ENCODE data around the gene ZNF530.

The ZNF530 gene

DNA sequence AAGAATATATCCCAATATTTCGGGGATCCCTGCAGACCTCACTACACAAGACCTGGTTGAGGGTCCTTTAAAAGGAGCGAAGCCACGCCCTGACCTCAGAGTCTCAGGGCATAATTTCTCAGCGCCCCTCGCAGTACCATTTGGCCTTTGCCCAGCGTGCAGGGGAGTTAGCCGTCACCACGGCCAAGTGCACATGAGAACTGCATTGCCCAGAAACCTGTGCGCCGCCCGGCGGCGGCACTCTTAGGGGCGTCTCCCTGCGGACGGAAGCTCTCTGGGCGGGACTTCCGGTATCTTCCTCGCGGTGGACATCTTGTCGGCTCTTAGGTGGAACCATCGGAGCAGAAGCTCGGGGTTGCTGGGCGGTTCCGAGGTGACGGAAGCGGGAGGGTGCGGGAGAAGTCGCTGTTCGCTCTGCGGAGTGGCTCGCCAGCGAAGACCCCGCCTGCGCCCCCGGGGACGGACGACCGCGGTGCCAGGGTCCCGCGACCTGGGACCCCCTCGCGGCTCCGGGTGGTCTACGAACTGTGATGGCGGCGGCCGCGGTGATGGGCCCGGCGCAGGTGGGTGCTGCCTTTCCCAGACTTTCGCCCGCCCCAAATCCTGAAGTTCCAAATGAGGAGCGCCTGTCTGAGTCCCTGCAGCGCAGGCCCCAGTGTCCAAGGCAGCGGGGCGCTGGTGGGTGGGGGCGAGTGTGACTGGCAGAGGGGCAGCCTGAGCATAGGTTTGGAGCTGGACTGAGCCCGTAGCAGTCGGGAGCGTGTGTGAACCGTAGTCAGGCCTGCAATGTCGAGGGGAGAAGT is 14.5 kb downstream of the ZNF530 start, which contains the start of gene ZNF134:
TSS of gene ZNF134 (plus strand) at position 302 of the 803 bp plus-strand sequence. CDS start 5,227 bp downstream, outside the sequence.
- peak; percentile 75 to 85 for DNase-seq (ENCODE audit: extremely low read depth in 1 of 2, low read depth in 1 of 2)

GRCh38 chr19:57615346-57615745 is 15.7 kb downstream of the ZNF530 start:
- DNase-seq (ENCODE audit: extremely low read depth in 1 of 2, low read depth in 1 of 2), result no peak

GRCh38 chr19:57620673-57621348 is 21.1 kb downstream of the ZNF530 start:
- no peak for DNase-seq (ENCODE audit: extremely low read depth in 1 of 2, low read depth in 1 of 2)

DNA sequence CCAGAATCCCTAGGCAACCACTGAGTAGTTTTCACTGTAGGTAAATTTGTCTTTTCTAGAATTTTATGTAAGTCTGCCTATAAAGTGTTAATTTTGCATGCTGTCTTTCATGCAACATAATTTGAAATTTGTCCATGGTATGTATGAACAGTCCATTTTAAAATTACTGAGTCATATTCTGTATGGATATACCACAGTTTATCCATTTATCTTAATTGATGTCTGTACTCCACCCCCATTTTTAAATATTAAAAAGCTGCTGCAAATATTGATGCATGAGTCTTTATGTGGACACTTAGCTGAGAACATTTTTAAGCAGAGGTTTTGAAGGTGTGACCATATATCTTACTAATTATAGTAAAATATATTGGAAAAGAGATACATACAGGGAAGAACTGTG is 23.4 kb downstream of the ZNF530 start:
- no peak for DNase-seq (ENCODE audit: extremely low read depth in 1 of 2, low read depth in 1 of 2)

DNA sequence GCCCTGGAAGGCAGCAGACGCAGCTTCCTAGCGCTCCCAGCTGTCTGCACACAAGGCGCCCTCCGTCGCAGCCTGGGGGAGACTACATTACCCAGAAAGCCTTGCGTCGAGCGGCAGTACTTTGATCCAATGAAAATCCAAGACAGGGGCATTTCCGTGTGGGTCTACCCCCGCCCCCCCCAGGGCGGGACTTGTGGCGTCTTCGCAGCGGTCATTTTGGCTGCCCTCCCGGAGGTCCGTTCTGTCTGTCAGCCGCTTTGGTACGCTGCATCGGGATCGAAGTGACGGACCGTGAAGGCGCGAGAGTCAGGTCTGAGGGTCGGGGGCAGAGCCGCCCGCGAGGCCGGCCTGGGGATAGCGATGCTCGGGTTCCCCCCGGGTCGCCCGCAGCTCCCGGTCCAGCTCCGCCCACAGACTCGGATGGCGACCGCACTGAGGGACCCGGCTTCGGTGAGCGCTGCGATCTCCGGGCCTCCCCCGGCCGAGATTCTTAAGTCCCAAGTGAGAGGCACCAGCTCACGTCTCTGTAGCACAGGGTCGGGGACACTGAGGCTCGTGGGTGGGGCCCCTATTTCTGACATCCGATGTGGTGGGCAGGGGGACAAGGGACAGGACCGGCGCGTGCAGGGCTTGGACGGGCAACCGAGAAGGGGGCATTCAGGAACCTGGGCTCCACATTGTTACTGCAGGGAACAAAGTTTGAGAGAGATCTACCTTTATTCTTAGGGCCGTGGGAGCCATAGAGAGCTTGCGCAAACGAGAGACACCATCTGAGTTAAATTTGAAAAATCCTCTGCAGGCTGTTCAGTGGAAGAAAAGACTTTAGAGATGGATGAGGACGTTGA is 33.5 kb downstream of the ZNF530 start, which contains the start of gene ZNF211:
TSS of gene ZNF211 (plus strand) at position 182 of the 845 bp plus-strand sequence. CDS start at position 361, 179 bp downstream.
- peak; percentile 76 to 77 for DNase-seq (ENCODE audit: extremely low read depth in 1 of 2, low read depth in 1 of 2)

- DNase-seq (ENCODE audit: extremely low read depth in 1 of 2, low read depth in 1 of 2), result no peak
These were observed 34.1 kb downstream of the ZNF530 start for GRCh38 chr19:57633832-57634131.

DNA sequence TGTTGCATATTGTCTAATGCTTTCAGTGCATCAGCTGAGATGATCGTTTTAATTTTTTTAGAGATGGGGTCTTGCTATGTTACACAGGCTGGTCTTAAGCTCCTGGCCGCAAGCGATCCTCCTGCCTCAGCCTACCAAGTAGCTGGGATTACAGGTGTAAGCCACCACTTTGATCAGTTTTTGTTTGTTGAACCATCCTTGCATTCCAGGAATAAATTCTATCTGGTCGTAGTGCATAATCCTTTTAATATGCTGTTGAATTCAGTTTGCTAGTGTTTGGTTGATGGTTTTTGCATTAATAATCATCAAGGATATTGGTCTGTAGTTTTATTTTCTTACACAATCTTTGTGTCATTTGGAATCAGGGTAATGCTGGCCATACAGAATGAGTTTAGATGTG is 37.7 kb downstream of the ZNF530 start:
- DNase-seq (ENCODE audit: extremely low read depth in 1 of 2, low read depth in 1 of 2), result no peak

DNA sequence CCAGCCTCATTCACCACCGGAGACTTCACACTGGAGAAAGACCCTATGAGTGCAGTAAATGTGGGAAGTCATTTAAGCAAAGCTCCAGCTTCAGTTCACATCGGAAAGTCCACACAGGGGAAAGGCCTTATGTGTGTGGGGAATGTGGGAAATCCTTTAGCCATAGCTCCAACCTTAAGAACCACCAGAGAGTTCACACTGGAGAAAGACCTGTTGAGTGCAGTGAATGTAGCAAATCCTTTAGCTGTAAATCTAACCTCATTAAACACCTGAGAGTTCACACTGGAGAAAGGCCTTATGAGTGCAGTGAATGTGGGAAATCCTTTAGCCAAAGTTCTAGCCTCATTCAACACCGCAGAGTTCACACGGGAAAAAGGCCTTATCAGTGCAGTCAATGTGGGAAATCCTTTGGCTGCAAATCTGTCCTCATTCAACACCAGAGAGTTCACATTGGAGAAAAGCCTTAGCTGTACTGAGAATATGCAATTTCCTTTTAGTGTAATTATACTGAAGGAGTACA is 42.1 kb downstream of the ZNF530 start:
- no peak for DNase-seq (ENCODE audit: extremely low read depth in 1 of 2, low read depth in 1 of 2)

- DNase-seq (ENCODE audit: extremely low read depth in 1 of 2, low read depth in 1 of 2), result no peak
These were observed 42.8 kb downstream of the ZNF530 start for GRCh38 chr19:57642396-57643046.

- DNase-seq (ENCODE audit: extremely low read depth in 1 of 2, low read depth in 1 of 2), result no peak
These were observed 44.0 kb downstream of the ZNF530 start for GRCh38 chr19:57643734-57644133.

DNA sequence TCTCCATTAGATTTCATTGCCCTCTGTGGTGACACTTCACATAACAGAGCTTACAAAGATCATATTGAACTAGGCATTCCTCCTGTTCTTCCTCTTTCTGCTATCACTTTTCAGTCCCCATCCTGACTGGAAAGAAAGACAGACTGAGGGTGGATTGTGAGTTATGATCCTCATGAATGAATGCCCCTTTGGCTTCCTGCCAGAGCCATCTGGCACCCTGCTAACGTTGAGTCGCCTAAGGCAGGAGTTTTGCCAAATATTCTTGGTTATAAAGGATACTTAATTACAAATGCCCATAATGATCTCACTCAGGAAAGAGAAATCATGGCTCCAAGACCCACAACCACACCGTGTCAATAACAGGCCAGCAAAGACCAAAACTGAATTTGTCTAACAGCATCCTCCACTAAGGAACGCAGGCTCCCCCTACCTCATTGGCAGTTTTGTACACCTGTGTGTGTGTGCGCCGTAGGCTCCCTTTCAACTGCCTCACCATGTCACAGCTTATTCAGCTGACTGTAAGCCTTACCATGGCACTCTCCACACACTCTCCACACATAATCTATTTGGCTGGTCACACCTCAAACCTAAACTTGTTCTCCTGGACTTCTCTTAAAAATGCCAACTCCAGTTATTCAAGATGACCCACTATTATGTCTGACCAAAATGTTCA is 48.8 kb downstream of the ZNF530 start:
- DNase-seq (ENCODE audit: extremely low read depth in 1 of 2, low read depth in 1 of 2), result no peak

GRCh38 chr19:57651654-57651996 is 51.9 kb downstream of the ZNF530 start:
- DNase-seq (ENCODE audit: extremely low read depth in 1 of 2, low read depth in 1 of 2), result no peak

DNA sequence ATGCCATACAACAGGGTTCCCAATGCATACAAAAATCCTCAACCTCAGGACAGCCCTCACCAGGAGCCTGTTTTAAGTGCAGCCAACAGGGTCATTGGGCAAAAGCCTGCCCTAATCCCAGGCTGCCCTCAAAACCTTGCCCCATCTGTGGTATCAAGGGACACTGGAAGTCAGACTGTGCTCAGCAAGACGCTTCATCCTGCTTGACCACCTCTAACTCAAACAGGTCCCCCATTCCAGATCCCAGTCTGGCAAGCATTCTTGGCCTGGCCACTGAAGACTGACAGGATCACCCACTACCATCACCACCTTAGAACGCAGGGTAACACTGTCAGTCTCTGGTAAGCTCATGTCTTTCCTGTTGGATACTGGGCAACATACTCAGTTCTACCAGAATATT is 54.0 kb downstream of the ZNF530 start:
- no peak for DNase-seq (ENCODE audit: extremely low read depth in 1 of 2, low read depth in 1 of 2)

DNA sequence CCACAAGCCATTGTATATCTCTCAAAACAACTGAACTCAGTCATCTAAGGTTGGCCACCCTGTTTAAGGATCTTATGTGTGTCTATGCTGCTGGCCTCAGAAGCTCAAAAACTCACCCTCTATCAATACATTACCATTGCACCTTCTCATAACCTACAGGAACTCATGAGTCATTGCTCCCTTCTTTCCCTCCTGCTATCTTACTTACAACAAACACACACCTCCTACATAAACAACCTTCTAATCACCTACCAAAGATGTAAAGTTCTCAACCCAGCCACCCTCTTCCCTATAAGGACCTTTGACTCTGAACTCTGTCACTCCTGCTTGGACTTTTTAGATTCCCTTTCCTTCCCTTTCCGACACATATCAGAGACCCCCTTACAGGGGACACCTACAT is 55.8 kb downstream of the ZNF530 start:
- DNase-seq (ENCODE audit: extremely low read depth in 1 of 2, low read depth in 1 of 2), result no peak

- no peak for DNase-seq (ENCODE audit: extremely low read depth in 1 of 2, low read depth in 1 of 2)
These were observed 56.7 kb downstream of the ZNF530 start for GRCh38 chr19:57656346-57656745.

All from stimulated activated CD8-positive, alpha-beta memory T cell treated with anti-CD3 and anti-CD28 coated beads, Interleukin-7, amount 100 ng/mL, for 48 hours (primary cell).